Measurements from ENCODE around the gene COL17A1. TPM values are rescaled to one million over a fixed set of nuclear protein-coding genes. Genes with fewer than 3 reads are reported as not detected.

Gene COL17A1
- total and polyA plus RNA-seq, 8 donors, result 0.45 to 53.3 (median 4.5) TPM

- 49 to 63% (median 53%) methylated on average over 2 of the region's 2 CpGs for WGBS, 5 donors
- Histone ChIP-seq H3K4me3 (no peak overlapping the region), H3K36me3 (no peaks in the 10 kb centered on the region), H3K9me3 (no peaks in the 10 kb centered on the region), H3K4me1 (peaks cover 0 to 19% (median 6%) of the 10 kb centered on the region in 4 donors), H3K27ac (no peak overlapping the region), H3K27me3 (no peaks in the 10 kb centered on the region)
- TF ChIP-seq CTCF (IDR thresholded peaks at IDR 0.05) (no peak), POLR2A (IDR thresholded peaks at IDR 0.05) (no peak), POLR2AphosphoS5 (IDR thresholded peaks at IDR 0.05) (no peak), EP300 (IDR thresholded peaks at IDR 0.05) (no peak)
- DNase-seq, result peak; percentile 46 to 79
- intact Hi-C loops (cut with DNase I; ENCODE audit: low total_unique reads), result no loop called here
These were observed 33.2 kb downstream of the COL17A1 start for GRCh38 chr10:104052431-104052830.

- DNase-seq, result peak in 1 of 2 donors; percentile 43
- intact Hi-C loops (cut with DNase I; ENCODE audit: low total_unique reads), result loop anchor here (10.0 kb wide), 1 partner anchor 155 kb away; no protein-coding TSS in a partner anchor
These were observed 36.0 kb downstream of the COL17A1 start for GRCh38 chr10:104049504-104050250.

GRCh38 chr10:104046651-104047050 is 39.0 kb downstream of the COL17A1 start:
- intact Hi-C loops (cut with DNase I; ENCODE audit: low total_unique reads), result loop anchor here (10.0 kb wide), 1 partner anchor 158 kb away; no protein-coding TSS in a partner anchor
- 88 to 95% (median 92%) methylated on average over 4 to 6 of the region's 6 CpGs for WGBS, 5 donors

More at GRCh38 chr10:104049504-104050250, 36.0 kb downstream of the COL17A1 start:
- Histone ChIP-seq H3K27me3 (no peaks in the 10 kb centered on the region), H3K36me3 (no peaks in the 10 kb centered on the region), H3K27ac (peak overlapping the region in 1 of 5 donors; percentile 41), H3K9me3 (no peaks in the 10 kb centered on the region), H3K4me3 (no peak overlapping the region), H3K4me1 (peaks cover 0 to 19% (median 6%) of the 10 kb centered on the region in 4 donors)
- 39 to 45% (median 44%) methylated on average over 8 of the region's 8 CpGs for WGBS, 5 donors
- peak in 1 of 3 donors; percentile 50 for TF ChIP-seq POLR2AphosphoS5 (IDR thresholded peaks at IDR 0.05)
- no peak for TF ChIP-seq CTCF (IDR thresholded peaks at IDR 0.05)
- TF ChIP-seq EP300 (IDR thresholded peaks at IDR 0.05), result no peak
- no peak for TF ChIP-seq POLR2A (IDR thresholded peaks at IDR 0.05)

More at GRCh38 chr10:104046651-104047050, 39.0 kb downstream of the COL17A1 start:
- H3K27me3 ChIP-seq, result no peaks in the 10 kb centered on the region
- H3K4me3 ChIP-seq, result no peak overlapping the region
- no peak overlapping the region for H3K27ac ChIP-seq
- no peak for TF ChIP-seq POLR2AphosphoS5 (IDR thresholded peaks at IDR 0.05)
- TF ChIP-seq EP300 (IDR thresholded peaks at IDR 0.05), result no peak
- no peak for TF ChIP-seq POLR2A (IDR thresholded peaks at IDR 0.05)
- no peak for TF ChIP-seq CTCF (IDR thresholded peaks at IDR 0.05)
- no peak for DNase-seq
- H3K9me3 ChIP-seq, result no peaks in the 10 kb centered on the region
- peaks cover 0 to 19% (median 6%) of the 10 kb centered on the region in 4 donors for H3K4me1 ChIP-seq
- no peaks in the 10 kb centered on the region for H3K36me3 ChIP-seq

All from stomach (tissue), 9 donors.